HTR-8/SVneo (cell line): ENCODE results near the gene HMGA1.
"Not testable (repeated sequence)": the region's sequence is repeated elsewhere in the genome, so short reads cannot be mapped to it uniquely, and the experiment has no call there.

ENCODE experiments used
- DNase-seq: peaks from one replicate; pipeline ENCODE4 v3.0.0; 2011; ENCODE audit warnings: low spot score, mixed read lengths; ENCODE audit not compliant: insufficient read length
- FAIRE-seq: peaks from 2 replicates; lab custom pipeline; 2011; peaks lifted over from hg19 to GRCh38; lab: Jason Lieb, UNC

The HMGA1 gene

DNA sequence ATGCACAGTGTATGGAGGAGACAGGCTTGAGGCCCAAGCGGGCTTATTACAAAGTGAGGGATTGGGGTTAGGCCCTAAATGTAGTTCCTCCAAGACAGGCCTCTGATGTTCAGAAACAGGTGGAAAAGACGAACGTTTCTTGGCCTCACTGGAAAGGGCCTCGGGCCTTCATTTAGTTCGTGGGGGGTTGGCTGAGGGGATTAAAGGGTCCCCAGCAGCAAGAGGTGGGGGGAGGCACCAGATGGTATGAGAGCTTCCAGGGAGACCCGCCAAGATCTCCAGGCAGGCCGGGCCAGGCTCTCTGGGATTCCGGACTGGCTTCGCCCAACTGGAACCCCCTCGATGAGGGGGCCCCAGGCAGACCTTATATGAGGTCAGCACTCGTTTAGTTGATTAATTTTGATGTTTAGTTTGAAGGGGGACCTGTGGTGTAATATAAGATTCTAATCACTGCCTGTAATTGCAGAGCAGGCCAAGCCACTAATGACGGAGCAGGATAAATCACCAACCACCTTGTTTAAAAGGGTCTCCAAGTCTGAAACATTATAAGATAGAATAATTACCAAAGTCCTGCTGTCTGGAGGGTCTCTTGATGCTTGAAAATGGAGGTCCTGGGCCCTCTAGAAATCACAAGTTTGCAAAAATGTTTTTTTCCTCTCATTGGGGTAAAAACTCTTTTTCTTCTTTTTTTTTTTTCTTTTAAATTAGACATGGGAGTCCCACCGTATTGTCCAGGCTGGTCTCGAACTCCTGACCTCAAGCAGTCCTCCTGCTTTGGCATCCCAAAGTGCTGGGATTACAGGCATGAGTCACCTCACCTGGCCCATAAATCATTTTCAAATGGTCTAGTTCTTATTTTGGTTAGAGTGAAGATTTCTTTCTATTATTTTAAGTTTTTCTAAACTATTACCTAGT lies 2.2 kb downstream of the HMGA1 start:
- FAIRE-seq: no peak
- no peak for DNase-seq

DNA sequence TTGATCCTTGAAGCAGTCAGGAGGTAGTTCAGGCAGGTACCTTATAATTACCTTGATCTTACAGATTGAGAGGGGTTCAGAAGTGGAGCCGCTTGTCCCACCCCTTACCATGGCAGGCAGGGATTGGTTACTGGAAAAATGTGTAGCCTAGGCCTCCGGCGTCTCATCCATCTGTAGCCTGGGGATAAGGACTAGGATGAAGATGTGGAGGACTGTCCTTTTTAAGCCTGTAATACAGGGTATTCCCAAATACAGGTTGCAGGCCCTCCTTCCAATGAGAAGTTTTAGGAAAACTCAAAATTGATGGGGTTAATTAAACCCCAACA lies 2.8 kb downstream of the HMGA1 start:
- FAIRE-seq (no peak), DNase-seq (no peak)

- FAIRE-seq: no peak
- no peak for DNase-seq
These were observed 3.2 kb downstream of the HMGA1 start for GRCh38 chr6:34239893-34240292.

DNA sequence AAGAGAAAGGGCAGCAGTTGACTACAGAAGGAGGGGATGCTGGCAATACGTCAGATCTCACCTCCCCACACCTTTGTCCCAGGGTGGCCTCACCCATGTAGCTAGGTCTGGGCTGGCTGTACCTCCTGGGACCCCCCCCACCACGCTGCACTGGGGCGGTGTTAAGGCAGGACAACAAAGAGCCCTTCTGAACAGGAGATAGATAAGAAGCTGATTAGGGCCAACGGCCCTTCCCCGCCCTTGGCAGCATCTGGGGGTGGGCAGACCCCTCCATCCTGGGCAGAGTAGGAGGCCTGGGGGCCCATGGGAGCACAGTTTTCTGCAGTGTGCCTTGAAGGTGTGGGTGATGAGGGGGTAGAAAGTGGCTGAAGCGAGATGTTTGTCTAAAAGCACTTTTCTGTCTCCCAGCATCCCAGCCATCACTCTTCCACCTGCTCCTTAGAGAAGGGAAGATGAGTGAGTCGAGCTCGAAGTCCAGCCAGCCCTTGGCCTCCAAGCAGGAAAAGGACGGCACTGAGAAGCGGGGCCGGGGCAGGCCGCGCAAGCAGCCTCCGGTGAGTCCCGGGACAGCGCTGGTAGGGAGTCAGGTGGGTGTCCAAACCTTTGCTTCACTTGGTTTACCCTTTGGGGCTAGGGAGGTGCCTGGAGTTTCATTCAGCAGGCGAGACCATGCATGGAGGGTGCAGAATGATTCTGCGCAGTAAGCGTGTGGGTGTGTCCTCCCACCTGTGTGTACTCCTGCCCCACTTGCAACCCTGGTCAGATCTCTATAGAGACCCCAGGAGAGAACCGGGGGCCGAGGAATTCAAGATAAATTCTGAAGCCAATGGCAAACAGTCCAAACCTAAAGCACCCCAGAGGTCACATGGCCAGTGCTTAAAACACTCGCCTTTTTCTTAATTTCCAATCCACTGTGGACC lies 3.9 kb downstream of the HMGA1 start:
- no peak for FAIRE-seq
- no peak for DNase-seq

- FAIRE-seq (no peak), DNase-seq (no peak)
These were observed 4.9 kb downstream of the HMGA1 start for GRCh38 chr6:34241351-34242215.

- DNase-seq (no peak), FAIRE-seq (no peak)
These were observed 5.8 kb downstream of the HMGA1 start for GRCh38 chr6:34242252-34243130.

DNA sequence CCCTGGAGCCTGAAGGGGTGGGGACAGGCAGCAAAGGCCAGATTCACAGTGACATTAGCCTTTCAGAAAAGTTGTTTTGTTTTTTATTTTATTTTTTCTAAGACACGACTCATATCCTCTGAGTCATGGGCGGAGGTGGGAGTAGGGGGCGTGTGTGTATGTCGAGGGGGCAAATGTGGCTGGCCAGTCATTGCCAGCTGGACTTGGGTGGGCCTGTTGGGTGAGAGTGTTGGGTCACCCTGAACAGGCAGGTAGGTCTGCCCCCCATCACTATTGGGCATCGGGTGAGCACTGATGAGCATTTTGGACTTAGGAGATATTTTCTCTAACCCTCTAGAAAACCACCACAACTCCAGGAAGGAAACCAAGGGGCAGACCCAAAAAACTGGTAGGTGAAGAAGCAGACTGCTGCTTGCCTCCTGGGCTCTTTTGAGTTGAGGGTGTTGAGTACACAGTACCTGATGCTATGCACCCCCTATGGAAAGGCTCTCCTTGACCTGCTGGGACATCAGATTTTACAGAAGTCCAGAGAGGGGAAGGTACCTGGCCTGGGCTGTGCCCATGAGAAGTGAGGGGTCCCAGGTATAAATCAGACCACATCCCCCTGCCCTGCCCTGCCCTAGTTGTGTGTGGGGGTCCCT lies 6.6 kb downstream of the HMGA1 start:
- FAIRE-seq: no peak
- DNase-seq: no peak

GRCh38 chr6:34243901-34244884 lies 7.5 kb downstream of the HMGA1 start:
- FAIRE-seq (no peak), DNase-seq (peak; percentile 90)

DNA sequence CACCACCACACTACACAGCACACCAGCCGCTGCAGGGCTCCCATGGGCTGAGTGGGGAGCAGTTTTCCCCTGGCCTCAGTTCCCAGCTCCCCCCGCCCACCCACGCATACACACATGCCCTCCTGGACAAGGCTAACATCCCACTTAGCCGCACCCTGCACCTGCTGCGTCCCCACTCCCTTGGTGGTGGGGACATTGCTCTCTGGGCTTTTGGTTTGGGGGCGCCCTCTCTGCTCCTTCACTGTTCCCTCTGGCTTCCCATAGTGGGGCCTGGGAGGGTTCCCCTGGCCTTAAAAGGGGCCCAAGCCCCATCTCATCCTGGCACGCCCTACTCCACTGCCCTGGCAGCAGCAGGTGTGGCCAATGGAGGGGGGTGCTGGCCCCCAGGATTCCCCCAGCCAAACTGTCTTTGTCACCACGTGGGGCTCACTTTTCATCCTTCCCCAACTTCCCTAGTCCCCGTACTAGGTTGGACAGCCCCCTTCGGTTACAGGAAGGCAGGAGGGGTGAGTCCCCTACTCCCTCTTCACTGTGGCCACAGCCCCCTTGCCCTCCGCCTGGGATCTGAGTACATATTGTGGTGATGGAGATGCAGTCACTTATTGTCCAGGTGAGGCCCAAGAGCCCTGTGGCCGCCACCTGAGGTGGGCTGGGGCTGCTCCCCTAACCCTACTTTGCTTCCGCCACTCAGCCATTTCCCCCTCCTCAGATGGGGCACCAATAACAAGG lies 8.5 kb downstream of the HMGA1 start:
- FAIRE-seq, DNase-seq: not testable (repeated sequence)

DNA sequence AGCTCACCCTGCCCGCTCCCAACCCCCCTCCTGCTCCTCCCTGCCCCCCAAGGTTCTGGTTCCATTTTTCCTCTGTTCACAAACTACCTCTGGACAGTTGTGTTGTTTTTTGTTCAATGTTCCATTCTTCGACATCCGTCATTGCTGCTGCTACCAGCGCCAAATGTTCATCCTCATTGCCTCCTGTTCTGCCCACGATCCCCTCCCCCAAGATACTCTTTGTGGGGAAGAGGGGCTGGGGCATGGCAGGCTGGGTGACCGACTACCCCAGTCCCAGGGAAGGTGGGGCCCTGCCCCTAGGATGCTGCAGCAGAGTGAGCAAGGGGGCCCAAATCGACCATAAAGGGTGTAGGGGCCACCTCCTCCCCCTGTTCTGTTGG lies 9.1 kb downstream of the HMGA1 start:
- DNase-seq, FAIRE-seq: not testable (repeated sequence)

- FAIRE-seq (no peak), DNase-seq (no peak)
These were observed 9.5 kb downstream of the HMGA1 start for GRCh38 chr6:34246249-34246562.

- FAIRE-seq (no peak), DNase-seq (no peak)
These were observed 10.1 kb downstream of the HMGA1 start for GRCh38 chr6:34246563-34247391.

GRCh38 chr6:34247481-34248197 lies 11.0 kb downstream of the HMGA1 start:
- FAIRE-seq (no peak), DNase-seq (no peak)

DNA sequence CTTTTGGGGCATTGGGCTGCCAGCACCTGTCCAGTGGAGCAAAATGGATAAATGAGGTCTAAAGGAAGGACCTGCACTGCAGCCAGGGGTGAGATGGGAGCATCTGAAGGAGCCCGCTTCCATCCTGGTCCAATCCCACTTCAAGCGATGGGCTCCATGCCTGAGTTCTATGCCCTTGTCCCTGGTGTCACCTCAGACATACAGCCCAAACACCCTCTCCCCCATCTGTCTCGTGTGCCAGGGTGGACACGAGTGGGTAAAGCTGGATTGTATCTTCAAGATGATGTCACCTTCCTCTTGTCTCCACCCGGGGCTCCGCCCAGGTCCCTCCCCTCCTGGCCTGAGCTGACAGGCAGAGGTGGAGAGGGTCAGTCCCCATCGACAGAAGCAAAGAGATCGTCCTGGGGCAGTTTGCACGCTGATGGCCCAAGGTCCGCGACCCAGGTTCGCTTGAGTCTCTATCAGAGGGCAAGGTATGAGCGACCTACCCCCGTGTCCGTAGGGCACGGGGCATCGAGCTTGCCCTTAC lies 11.6 kb downstream of the HMGA1 start:
- no peak for FAIRE-seq
- no peak for DNase-seq

- FAIRE-seq: peak; percentile 26
- DNase-seq: peak; percentile 91
These were observed 12.2 kb downstream of the HMGA1 start, which contains the start of gene SMIM29 for GRCh38 chr6:34248727-34249468. Gene SMIM29 (minus strand): TSS chr6:34249006. CDS start chr6:34247791, 1,215 bp downstream.
